ENCODE results near the gene INHBC. TPM values are rescaled to one million over a fixed set of nuclear protein-coding genes. Genes with fewer than 3 reads are reported as not detected.
A peak's percentile ranks its signal among the peaks of the same experiment; 100 is the strongest.

Gene INHBC
- total RNA-seq, 1 donor from 2014 or later, result not detected

DNA sequence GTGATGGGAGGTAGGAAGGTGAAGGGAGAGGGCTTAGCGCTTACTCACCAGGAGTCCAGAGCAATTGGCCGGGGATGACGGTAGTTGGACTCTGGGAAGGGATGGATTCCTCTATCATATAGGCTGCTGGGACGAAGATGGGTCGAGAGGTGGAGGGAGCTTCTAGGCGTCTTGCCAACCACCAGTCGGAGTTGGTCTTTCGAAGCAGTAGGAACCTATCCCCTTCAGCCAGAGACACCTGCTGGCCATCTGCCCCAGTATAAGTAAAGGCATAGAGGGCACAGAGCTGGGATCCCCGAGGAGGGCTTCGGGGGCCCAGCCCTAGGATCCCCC lies 44.4 kb downstream of the INHBC start:
- intact Hi-C loops (cut with micrococcal nuclease), result no loop called here
- Histone ChIP-seq H3K4me1 (peaks cover 20% of the 10 kb centered on the region), H3K9me3 (replicated peaks) (no peaks in the 10 kb centered on the region), H3K27me3 (ENCODE audit: low read depth) (peaks cover 92% of the 10 kb centered on the region), H3K27ac (replicated peaks) (peak overlapping the region; percentile 41), H3K4me3 (no peak overlapping the region), H3K36me3 (no peaks in the 10 kb centered on the region)
- DNase-seq, result no peak
- TF ChIP-seq, protein P1, sequence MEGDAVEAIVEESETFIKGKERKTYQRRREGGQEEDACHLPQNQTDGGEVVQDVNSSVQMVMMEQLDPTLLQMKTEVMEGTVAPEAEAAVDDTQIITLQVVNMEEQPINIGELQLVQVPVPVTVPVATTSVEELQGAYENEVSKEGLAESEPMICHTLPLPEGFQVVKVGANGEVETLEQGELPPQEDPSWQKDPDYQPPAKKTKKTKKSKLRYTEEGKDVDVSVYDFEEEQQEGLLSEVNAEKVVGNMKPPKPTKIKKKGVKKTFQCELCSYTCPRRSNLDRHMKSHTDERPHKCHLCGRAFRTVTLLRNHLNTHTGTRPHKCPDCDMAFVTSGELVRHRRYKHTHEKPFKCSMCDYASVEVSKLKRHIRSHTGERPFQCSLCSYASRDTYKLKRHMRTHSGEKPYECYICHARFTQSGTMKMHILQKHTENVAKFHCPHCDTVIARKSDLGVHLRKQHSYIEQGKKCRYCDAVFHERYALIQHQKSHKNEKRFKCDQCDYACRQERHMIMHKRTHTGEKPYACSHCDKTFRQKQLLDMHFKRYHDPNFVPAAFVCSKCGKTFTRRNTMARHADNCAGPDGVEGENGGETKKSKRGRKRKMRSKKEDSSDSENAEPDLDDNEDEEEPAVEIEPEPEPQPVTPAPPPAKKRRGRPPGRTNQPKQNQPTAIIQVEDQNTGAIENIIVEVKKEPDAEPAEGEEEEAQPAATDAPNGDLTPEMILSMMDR (IDR thresholded peaks at IDR 0.05; ENCODE audit: borderline replicate concordance), result no peak

DNA sequence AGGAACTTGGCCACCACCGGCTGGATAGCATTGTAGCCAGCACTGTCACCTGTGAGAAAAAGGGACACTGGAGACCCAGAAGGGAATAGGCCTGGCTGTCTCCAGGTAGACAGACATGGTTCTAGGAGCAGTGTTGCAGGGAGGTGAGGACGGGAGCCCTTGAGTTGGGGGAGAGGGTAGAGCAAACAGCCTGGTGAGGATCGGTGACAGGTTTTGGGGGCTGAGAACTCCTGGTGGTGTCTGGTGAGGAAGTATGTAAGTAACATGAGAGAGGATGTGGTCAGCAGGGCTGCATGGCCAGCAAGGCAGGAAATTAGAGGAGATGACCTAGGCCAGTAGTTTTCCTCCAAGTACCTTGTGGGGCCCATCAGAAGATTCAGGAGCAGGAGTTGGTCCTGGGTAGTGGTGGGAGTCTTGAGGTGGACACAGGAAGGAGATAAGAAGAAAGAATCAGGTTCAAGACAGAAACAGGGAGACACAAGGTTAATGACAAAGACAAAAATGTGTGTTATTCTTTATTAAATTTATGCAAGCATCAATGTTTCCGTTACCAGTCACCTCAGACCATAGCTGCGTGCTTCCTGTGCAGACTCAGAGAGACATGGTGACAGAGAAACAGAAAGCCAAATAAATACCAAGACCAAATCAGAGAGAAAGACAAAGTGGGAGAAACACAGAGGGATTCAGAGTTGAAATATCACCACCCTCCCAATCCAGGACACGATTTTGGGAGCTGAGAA lies 45.0 kb downstream of the INHBC start, which contains the start of gene ARHGAP9:
Gene ARHGAP9, minus strand, starts transcription at position 491 of the 740 bp plus-strand sequence. Its CDS starts 460 bp downstream, at position 31.
- intact Hi-C loops (cut with micrococcal nuclease), result no loop called here
- no peak within 1 kb of the TSS for H3K4me3 ChIP-seq

DNA sequence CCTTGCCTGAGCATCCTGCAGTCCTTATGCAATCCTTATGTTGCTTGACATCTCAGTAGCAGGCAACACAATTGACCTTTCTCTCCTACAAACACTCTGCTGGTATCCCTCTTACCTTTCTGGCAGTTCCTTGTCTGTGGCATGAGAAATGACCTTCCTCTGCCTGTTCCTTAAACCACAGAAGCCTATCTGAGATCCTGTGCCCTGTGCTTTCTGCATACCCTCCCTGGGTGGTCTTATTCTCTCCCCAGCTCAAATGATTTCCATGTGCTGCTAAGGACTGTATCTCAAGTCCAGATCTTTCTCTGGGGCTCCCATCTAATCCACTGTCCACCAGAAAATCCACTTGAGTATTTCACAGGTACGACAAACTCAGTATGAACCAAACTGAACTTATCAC lies 47.1 kb downstream of the INHBC start:
- H3K27me3 ChIP-seq (ENCODE audit: low read depth), result peaks cover 65% of the 10 kb centered on the region
- H3K36me3 ChIP-seq, result no peaks in the 10 kb centered on the region
- no peak overlapping the region for H3K4me3 ChIP-seq
- intact Hi-C loops (cut with micrococcal nuclease), result no loop called here
- DNase-seq, result no peak
- TF ChIP-seq, protein P1 (IDR thresholded peaks at IDR 0.05; ENCODE audit: borderline replicate concordance), result no peak
- H3K27ac ChIP-seq (replicated peaks), result no peak overlapping the region
- no peaks in the 10 kb centered on the region for H3K4me1 ChIP-seq
- H3K9me3 ChIP-seq (replicated peaks), result no peaks in the 10 kb centered on the region

More for the DNA sequence above, 45.0 kb downstream of the INHBC start, which contains the start of gene ARHGAP9:
- peaks cover 87% of the 10 kb centered on the region for H3K27me3 ChIP-seq (ENCODE audit: low read depth)
- TF ChIP-seq, protein P1 (IDR thresholded peaks at IDR 0.05; ENCODE audit: borderline replicate concordance), result no peak
- no peaks in the 10 kb centered on the region for H3K9me3 ChIP-seq (replicated peaks)
- no peak for DNase-seq
- peak within 1 kb of the TSS; percentile 41 for H3K27ac ChIP-seq (replicated peaks)
- no peaks in the 10 kb centered on the region for H3K36me3 ChIP-seq
- H3K4me1 ChIP-seq, result peaks cover 19% of the 10 kb centered on the region

DNA sequence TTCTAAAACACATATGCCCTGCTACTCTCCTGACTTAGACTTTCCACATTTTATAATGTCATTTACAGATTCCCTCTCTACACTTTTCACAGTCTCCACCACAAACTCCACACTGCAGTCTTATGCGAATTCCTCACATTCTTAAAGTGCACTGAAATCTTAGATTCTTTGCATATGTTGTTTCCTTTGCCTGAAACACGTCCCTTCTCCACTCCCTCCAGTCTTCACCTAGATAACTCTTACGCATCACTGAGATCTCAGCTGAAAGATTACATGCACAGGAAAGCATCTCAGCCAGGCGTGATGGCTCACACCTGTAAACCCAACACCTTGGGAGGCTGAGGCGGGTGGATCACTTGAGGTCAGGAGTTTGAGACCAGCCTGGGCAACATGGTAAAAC lies 48.9 kb downstream of the INHBC start:
- H3K4me1 ChIP-seq, result peaks cover 10% of the 10 kb centered on the region
- no peak for DNase-seq
- H3K36me3 ChIP-seq, result no peaks in the 10 kb centered on the region
- TF ChIP-seq, protein P1 (IDR thresholded peaks at IDR 0.05; ENCODE audit: borderline replicate concordance), result no peak
- H3K27ac ChIP-seq (replicated peaks), result no peak overlapping the region
- H3K27me3 ChIP-seq (ENCODE audit: low read depth), result peaks cover 47% of the 10 kb centered on the region
- intact Hi-C loops (cut with micrococcal nuclease), result no loop called here
- no peaks in the 10 kb centered on the region for H3K9me3 ChIP-seq (replicated peaks)
- H3K4me3 ChIP-seq, result no peak overlapping the region

DNA sequence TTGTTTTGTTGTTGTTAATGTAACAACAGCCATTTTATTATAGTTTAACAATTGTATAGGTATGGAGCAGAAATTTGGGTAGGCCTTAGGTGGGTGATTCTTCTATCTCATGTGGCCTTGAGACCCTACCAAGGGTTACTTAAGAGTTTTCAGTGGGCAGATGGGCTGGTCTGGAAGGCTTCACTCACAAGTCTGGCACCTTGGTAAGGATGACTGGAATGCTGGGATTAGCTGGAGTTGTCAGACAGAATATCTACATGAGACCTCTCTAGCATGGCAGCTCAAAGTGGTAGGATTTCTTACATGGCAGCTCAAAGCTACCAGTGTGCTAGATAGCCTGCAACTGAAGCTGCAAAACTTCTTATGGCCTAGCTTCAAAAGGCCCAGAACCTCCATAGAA lies 51.1 kb downstream of the INHBC start:
- Histone ChIP-seq H3K27me3 (ENCODE audit: low read depth) (peaks cover 26% of the 10 kb centered on the region), H3K4me3 (no peak overlapping the region), H3K4me1 (peaks cover 25% of the 10 kb centered on the region), H3K36me3 (peaks cover 19% of the 10 kb centered on the region), H3K9me3 (replicated peaks) (no peaks in the 10 kb centered on the region), H3K27ac (replicated peaks) (no peak overlapping the region)
- TF ChIP-seq, protein P1 (IDR thresholded peaks at IDR 0.05; ENCODE audit: borderline replicate concordance), result no peak
- no peak for DNase-seq
- intact Hi-C loops (cut with micrococcal nuclease), result no loop called here

Data from left ventricle myocardium inferior (tissue), 1 donor.